HepG2 (cell line): ENCODE data around the gene TRIM8. TPM values are rescaled to one million over a fixed set of nuclear protein-coding genes. Genes with fewer than 3 reads are reported as not detected.

Experiments used
- ATAC-seq: fragments of 200-7000 bp; cut with Tn5 transposase; 3 replicates; pipeline ENCODE4 v1.9.1; 2020; ENCODE audit warnings: mild to moderate bottlenecking, moderate library complexity
- BruUV-seq: library from RNA; stranded (reverse); fragments of 400-500 nt; replicated peaks from 2 replicates; lab custom pipeline; 2021; lab: Mats Ljungman, UMichigan
- CTCF ChIA-PET: fragments of 300-600 bp; formaldehyde crosslinking; extraction: SDS; loops from one replicate; lab custom pipeline; 2021; ENCODE audit warnings: low total read pairs, inconsistent platforms, low intra/inter-chr PET ratio; lab: Yijun Ruan, JAX
- POLR2A ChIA-PET: fragments of 350-600 bp; sonication (Branson Sonifier 250); formaldehyde crosslinking; loops from one replicate; lab custom pipeline; 2020; ENCODE audit warnings: antibody characterized with exemption, inconsistent platforms; lab: Yijun Ruan, JAX
- DNase-seq: peaks from one replicate; pipeline ENCODE4 v3.0.0-alpha.2; 2015; ENCODE audit warnings: low spot score
- FAIRE-seq: peaks from 3 replicates; lab custom pipeline; 2011; peaks lifted over from hg19 to GRCh38; lab: Jason Lieb, UNC
- H2AFZ ChIP-seq: one replicate; pipeline ENCODE4 v1.6.1; 2011; ENCODE audit warnings: low read length, inconsistent platforms
- H3K27ac ChIP-seq: fragments of 300-600 bp; 3 replicates; pipeline ENCODE4 v1.8.0; 2011; ENCODE audit warnings: mixed run types, mild to moderate bottlenecking, mixed read lengths, low read length, inconsistent platforms; ENCODE audit not compliant: insufficient read depth; ENCODE audit errors: extremely low read length
- H3K27me3 ChIP-seq, 2 experiments: fragments of 200-600 bp in 1 of 2; 2 replicates in 1 of 2; 3 replicates in 1 of 2; pipeline versions ENCODE4 v1.6.0 to v1.8.0; 2011; ENCODE audit warnings: low read length in 2 of 2, mild to moderate bottlenecking in 2 of 2, moderate library complexity in 2 of 2, inconsistent platforms in 1 of 2; ENCODE audit not compliant: insufficient read depth in 2 of 2, control insufficient read depth in 1 of 2
- H3K36me3 ChIP-seq, 2 experiments: fragments of 200-600 bp in 1 of 2; replicated peaks in 1 of 2; 2 replicates in 1 of 2; 3 replicates in 1 of 2; pipeline versions ENCODE4 v1.5.1 to v1.8.0; 2011; ENCODE audit warnings: low read length in 2 of 2, inconsistent platforms in 1 of 2; ENCODE audit not compliant: insufficient read depth in 2 of 2, control insufficient read depth in 1 of 2
- H3K4me1 ChIP-seq: 2 replicates; pipeline ENCODE4 v1.5.1; 2012; ENCODE audit warnings: low read length, inconsistent platforms; ENCODE audit not compliant: insufficient read depth
- H3K4me2 ChIP-seq: 2 replicates; pipeline ENCODE4 v1.6.0; 2011; ENCODE audit warnings: low read depth, low read length, inconsistent platforms
- H3K4me3 ChIP-seq, 3 experiments: fragments of 200-600 bp in 1 of 3; sonication (generic), shearing (Covaris generic) in 1 of 3; replicated peaks in 1 of 3; 2 replicates each; pipeline ENCODE4 v1.5.1; 2011 to 2016; ENCODE audit warnings: low read length in 3 of 3, inconsistent platforms in 2 of 3, low read depth in 2 of 3, mild to moderate bottlenecking in 2 of 3, control low read depth in 1 of 3, mixed read lengths in 1 of 3; ENCODE audit not compliant: insufficient read depth in 1 of 3
- H3K79me2 ChIP-seq: one replicate; pipeline ENCODE4 v1.6.1; 2011; ENCODE audit warnings: low read length, inconsistent platforms; ENCODE audit not compliant: insufficient read depth
- H3K9ac ChIP-seq: 2 replicates; pipeline ENCODE4 v1.6.0; 2011; ENCODE audit warnings: mild to moderate bottlenecking, low read depth, low read length, inconsistent platforms; ENCODE audit not compliant: insufficient read depth
- H3K9me3 ChIP-seq: 2 replicates; pipeline ENCODE4 v1.5.1; 2012; ENCODE audit warnings: mild to moderate bottlenecking, low read length
- H4K20me1 ChIP-seq: 2 replicates; pipeline ENCODE4 v1.6.0; 2011; ENCODE audit warnings: inconsistent platforms, mild to moderate bottlenecking, low read length, moderate library complexity; ENCODE audit not compliant: insufficient read depth
- PCBP2 ChIP-seq: fragments of 200-400 bp; formaldehyde crosslinking; optimal IDR thresholded peaks from 2 replicates; pipeline ENCODE3; 2018; ENCODE audit warnings: low read length, low read depth; ENCODE audit not compliant: poor library complexity, severe bottlenecking
- SNRNP70 ChIP-seq: fragments of 200-400 bp; formaldehyde crosslinking; IDR thresholded peaks from 2 replicates; pipeline ENCODE4 v1.6.1; 2017; ENCODE audit warnings: mild to moderate bottlenecking, low read depth, low read length, moderate library complexity
- ZFP41 ChIP-seq: sonication (generic); formaldehyde crosslinking; IDR thresholded peaks from 2 replicates; pipeline ENCODE4 v1.4.0; 2020; ENCODE audit warnings: mild to moderate bottlenecking, missing genetic modification reagents, borderline replicate concordance
- ZFP62 ChIP-seq: sonication (generic); formaldehyde crosslinking; IDR thresholded peaks from 2 replicates; pipeline ENCODE4 v1.4.0; 2020; ENCODE audit warnings: missing genetic modification reagents
- ZFP90 ChIP-seq: sonication (generic); formaldehyde crosslinking; IDR thresholded peaks from 2 replicates; pipeline ENCODE4 v1.8.0; 2022; ENCODE audit warnings: missing genetic modification reagents, mild to moderate bottlenecking, inconsistent platforms, borderline replicate concordance
- ZNF557 ChIP-seq: sonication (generic); formaldehyde crosslinking; IDR thresholded peaks from 2 replicates; pipeline ENCODE4 v1.4.0; 2020; ENCODE audit warnings: missing genetic modification reagents
- WGBS: methylation state at CpG from one replicate; pipeline ENCODE4 v1.1.6; 2017; ENCODE audit warnings: low lambda C conversion rate; 5-methylcytosine and 5-hydroxymethylcytosine counted together
- in situ Hi-C: cut with HindIII; loops from 2 replicates; pipeline ENCODE4 v1.10.0; 2017; ENCODE audit warnings: low pct_unique_long_range_greater_than_20kb; ENCODE audit not compliant: extremely low pct_ligation_motif_present
- intact Hi-C: fragments of 100-400 bp; cut with micrococcal nuclease; formaldehyde crosslinking; loops from one replicate; pipeline ENCODE4 v1.10.0; 2022; ENCODE audit not compliant: unreplicated experiment
- polyA plus RNA-seq, 8 experiments: library from polyadenylated mRNA; depleted of rRNA in 3 of 8; stranded (reverse) in 7 of 8; unstranded in 1 of 8; fragments of >200 nt; fragmentation: Illumina TruSeq in 4 of 8; extraction: Trizol in 4 of 8; gene quantifications; 2 replicates each; pipeline versions ENCODE4 v1.2.1 to v1.2.3, GENCODE V29; 2011 to 2016; ENCODE audit warnings: low read depth in 4 of 8, missing spikeins in 1 of 8, mixed read lengths in 1 of 8; ENCODE audit not compliant: insufficient read depth in 1 of 8
- total RNA-seq, 5 experiments: library from RNA; depleted of rRNA; stranded (reverse); fragments of >200 nt; fragmentation: Illumina TruSeq; extraction: Trizol; gene quantifications; 2 replicates each; pipeline ENCODE4 v1.2.3, GENCODE V29; 2016; ENCODE audit warnings: low read depth in 1 of 5
- TF ChIP-seq, protein P1 (sequence below): conservative IDR thresholded peaks from 2 replicates; pipeline ENCODE4 v1.6.1; 2018; ENCODE audit warnings: missing genetic modification reagents
- TF ChIP-seq, protein P2 (sequence below): sonication (generic); formaldehyde crosslinking; IDR thresholded peaks from 2 replicates; pipeline ENCODE4 v1.4.0; 2020; ENCODE audit warnings: missing genetic modification reagents

The TRIM8 gene
- total and polyA plus RNA-seq, 2 of the 13 experiments (the other 11 are each of a cell fraction or from before 2014, with no cell fraction given), result 38.9 to 66.5 TPM

GRCh38 chr10:102698894-102699293, 54.6 kb downstream of the TRIM8 start (continued):
- no peak for TF ChIP-seq SNRNP70

- H3K4me3 ChIP-seq, result no peak overlapping the region
- no peak overlapping the region for H3K9ac ChIP-seq
- FAIRE-seq, result no peak
- ChIA-PET CTCF (no interaction called here), POLR2A (no interaction called here)
- no peak overlapping the region for H3K4me2 ChIP-seq
- TF ChIP-seq, protein P1, sequence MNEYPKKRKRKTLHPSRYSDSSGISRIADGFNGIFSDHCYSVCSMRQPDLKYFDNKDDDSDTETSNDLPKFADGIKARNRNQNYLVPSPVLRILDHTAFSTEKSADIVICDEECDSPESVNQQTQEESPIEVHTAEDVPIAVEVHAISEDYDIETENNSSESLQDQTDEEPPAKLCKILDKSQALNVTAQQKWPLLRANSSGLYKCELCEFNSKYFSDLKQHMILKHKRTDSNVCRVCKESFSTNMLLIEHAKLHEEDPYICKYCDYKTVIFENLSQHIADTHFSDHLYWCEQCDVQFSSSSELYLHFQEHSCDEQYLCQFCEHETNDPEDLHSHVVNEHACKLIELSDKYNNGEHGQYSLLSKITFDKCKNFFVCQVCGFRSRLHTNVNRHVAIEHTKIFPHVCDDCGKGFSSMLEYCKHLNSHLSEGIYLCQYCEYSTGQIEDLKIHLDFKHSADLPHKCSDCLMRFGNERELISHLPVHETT (CRISPR knock-in tag), result no peak
- TF ChIP-seq ZFP62 (CRISPR knock-in tag), result no peak
- TF ChIP-seq ZFP41 (CRISPR knock-in tag), result no peak
- TF ChIP-seq ZNF557 (CRISPR knock-in tag), result no peak
- TF ChIP-seq, protein P2, sequence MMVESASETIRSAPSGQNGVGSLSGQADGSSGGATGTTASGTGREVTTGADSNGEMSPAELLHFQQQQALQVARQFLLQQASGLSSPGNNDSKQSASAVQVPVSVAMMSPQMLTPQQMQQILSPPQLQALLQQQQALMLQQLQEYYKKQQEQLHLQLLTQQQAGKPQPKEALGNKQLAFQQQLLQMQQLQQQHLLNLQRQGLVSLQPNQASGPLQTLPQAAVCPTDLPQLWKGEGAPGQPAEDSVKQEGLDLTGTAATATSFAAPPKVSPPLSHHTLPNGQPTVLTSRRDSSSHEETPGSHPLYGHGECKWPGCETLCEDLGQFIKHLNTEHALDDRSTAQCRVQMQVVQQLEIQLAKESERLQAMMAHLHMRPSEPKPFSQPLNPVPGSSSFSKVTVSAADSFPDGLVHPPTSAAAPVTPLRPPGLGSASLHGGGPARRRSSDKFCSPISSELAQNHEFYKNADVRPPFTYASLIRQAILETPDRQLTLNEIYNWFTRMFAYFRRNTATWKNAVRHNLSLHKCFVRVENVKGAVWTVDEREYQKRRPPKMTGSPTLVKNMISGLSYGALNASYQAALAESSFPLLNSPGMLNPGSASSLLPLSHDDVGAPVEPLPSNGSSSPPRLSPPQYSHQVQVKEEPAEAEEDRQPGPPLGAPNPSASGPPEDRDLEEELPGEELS (CRISPR knock-in tag), result no peak
- TF ChIP-seq PCBP2, result no peak
- no peak for TF ChIP-seq ZFP90 (CRISPR knock-in tag)
- peaks cover 5 to 21% of the 10 kb centered on the region in 2 experiments; a peak in 3 of 5 replicates for H3K36me3 ChIP-seq
- in situ Hi-C loops, result no loop called here
- 99% methylated on average over 3 of the region's 3 CpGs for WGBS
- no peak overlapping the region for H3K27ac ChIP-seq
- H4K20me1 ChIP-seq, result no peaks in the 10 kb centered on the region
- no peak for DNase-seq
- H3K27me3 ChIP-seq, result no peaks in the 10 kb centered on the region
- H3K79me2 ChIP-seq, result no peaks in the 10 kb centered on the region
- H3K4me1 ChIP-seq, result no peaks in the 10 kb centered on the region
- intact Hi-C loops, result no loop called here
- no TSS peak for BruUV-seq
- no peaks in the 10 kb centered on the region for H3K9me3 ChIP-seq
- ATAC-seq, result no peak
- no peak overlapping the region for H2AFZ ChIP-seq
Observed at GRCh38 chr10:102701272-102701671, 57.0 kb downstream of the TRIM8 start.
